ENCODE measurements around the gene SMC6.

The SMC6 gene

DNA sequence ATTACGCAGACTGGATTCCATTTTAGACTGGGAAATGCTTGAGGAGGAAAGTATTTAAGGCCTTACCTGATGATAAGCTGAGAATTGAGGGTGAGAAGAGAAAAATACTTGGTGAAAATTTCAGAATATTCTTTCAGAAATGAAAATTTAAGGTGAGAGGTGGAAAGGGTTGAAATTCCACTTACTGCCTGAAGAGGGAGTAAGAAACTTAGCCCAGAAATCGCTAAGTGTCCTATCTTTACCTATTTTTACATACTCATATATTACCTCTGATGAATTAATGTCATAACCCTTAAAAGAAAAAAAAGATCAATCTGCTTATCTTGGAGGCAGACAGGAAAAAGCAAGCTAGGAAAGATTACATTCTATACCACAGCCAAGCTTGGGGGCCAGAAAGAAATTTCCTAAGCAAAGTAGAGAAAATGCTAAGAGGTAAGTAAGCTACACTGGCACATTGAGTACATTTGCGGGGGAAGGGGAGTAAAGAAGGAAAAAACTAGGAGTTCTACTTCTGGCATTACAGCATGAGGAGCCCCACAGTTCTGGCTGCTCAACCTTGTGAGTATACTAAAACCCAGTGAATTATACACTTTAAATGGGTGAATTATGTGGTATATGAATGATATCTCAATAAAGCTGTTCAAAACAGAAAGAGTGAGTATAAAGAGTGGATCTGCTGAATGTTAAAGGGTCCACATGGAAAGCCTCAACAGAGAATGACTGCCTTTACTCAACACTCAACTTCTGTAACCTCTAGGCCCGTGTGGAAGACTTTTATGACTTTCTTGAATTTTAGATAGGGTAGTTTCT, 33.8 kb downstream of the SMC6 start:
- Histone ChIP-seq H3K36me3 (ENCODE audit: control insufficient read depth, insufficient read depth, low read length) (peaks cover 4% of the 10 kb centered on the region), H3K4me3 (replicated peaks; ENCODE audit: low read depth, low read length) (no peak overlapping the region), H3K27me3 (replicated peaks; ENCODE audit: control insufficient read depth, insufficient read depth, low read length) (no peaks in the 10 kb centered on the region)
- TF ChIP-seq CTCF (IDR thresholded peaks at IDR 0.05; ENCODE audit: insufficient read depth, low read length, poor library complexity, severe bottlenecking): peak; percentile 71
- no peak for DNase-seq (ENCODE audit: extremely low read depth, insufficient read length)

- no peak for DNase-seq (ENCODE audit: extremely low read depth, insufficient read length)
- Histone ChIP-seq H3K36me3 (ENCODE audit: control insufficient read depth, insufficient read depth, low read length) (peaks cover 9% of the 10 kb centered on the region), H3K4me3 (replicated peaks; ENCODE audit: low read depth, low read length) (no peak overlapping the region), H3K27me3 (replicated peaks; ENCODE audit: control insufficient read depth, insufficient read depth, low read length) (no peaks in the 10 kb centered on the region)
- no peak for TF ChIP-seq CTCF (IDR thresholded peaks at IDR 0.05; ENCODE audit: insufficient read depth, low read length, poor library complexity, severe bottlenecking)
Measured at GRCh38 chr2:17718689-17719088, 34.9 kb downstream of the SMC6 start.

DNA sequence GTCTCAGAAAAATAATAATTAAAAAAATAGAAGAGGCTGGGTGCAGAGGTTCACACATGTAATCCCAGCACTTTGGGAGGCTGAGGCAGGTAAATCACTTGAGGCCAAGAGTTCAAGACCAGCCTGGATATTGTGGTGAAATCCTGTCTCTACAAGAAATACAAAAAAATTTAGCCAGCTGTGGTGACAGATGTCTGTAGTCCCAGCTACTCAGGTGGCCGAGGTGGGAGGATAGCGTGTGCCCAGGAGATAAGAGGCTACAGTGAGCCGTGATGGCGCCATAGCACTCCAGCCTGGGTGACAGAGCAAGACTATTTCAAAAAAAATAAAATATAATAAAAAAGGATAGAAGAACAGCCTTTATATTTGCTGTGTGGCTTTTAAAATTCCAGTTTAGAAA, 35.9 kb downstream of the SMC6 start:
- Histone ChIP-seq H3K4me3 (replicated peaks; ENCODE audit: low read depth, low read length) (no peak overlapping the region), H3K27me3 (replicated peaks; ENCODE audit: control insufficient read depth, insufficient read depth, low read length) (no peaks in the 10 kb centered on the region), H3K36me3 (ENCODE audit: control insufficient read depth, insufficient read depth, low read length) (peaks cover 15% of the 10 kb centered on the region)
- no peak for DNase-seq (ENCODE audit: extremely low read depth, insufficient read length)
- no peak for TF ChIP-seq CTCF (IDR thresholded peaks at IDR 0.05; ENCODE audit: insufficient read depth, low read length, poor library complexity, severe bottlenecking)

DNA sequence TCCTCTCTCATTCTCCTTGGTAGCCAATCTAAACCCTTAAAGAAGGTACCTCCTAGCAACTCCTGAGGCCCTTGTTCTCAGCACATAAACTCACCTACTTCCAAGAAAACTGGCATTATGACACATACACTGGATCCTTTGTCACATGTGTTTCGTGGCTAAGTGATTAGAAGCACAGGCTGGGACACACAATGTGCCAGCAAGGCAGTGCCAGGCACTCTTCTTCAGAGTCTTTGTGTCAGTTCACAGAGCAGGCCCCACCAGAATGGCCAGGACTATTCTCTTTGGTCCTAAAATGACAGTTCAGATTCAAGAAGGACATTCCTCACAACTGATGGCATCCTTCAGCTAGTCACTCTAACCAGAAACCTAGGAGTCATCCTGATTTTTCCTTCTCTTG, 40.3 kb downstream of the SMC6 start:
- TF ChIP-seq CTCF (IDR thresholded peaks at IDR 0.05; ENCODE audit: insufficient read depth, low read length, poor library complexity, severe bottlenecking): no peak
- no peaks in the 10 kb centered on the region for H3K27me3 ChIP-seq (replicated peaks; ENCODE audit: control insufficient read depth, insufficient read depth, low read length)
- peaks cover 17% of the 10 kb centered on the region for H3K36me3 ChIP-seq (ENCODE audit: control insufficient read depth, insufficient read depth, low read length)
- no peak for DNase-seq (ENCODE audit: extremely low read depth, insufficient read length)
- H3K4me3 ChIP-seq (replicated peaks; ENCODE audit: low read depth, low read length): no peak overlapping the region

DNA sequence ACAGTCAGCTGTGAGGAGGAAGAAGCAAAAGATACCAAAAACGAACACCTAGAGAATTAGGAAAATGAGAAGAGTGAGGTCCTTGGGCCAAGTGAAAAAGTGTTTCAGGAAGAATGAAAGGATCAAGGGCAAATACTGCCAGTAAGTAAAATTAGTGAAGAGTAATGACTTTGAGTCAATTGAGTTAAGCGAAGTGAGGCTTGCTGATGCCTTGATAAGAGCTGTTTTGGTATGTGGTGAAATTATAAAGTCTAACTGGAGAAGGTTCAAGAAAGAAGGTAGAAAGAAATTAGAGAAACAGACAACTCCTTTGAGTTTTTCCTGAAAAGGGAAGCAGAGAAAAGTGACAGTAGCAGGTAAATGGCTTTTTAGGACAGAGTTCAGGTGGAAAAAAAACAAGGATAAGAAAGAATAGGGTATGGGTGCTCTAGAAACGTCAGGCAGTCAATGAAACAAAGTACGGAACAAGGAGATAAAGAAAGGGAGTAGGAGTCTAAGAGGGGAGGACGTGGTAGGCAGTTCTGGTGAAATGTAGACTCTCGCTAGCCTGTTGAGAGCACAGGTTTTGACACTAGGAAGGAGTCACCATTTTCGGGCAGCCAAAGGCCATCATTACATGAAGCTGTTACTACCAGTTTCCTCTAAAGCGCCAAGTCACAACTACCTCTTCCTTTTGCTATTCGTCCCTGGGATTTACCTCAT, 42.9 kb downstream of the SMC6 start:
- no peaks in the 10 kb centered on the region for H3K27me3 ChIP-seq (replicated peaks; ENCODE audit: control insufficient read depth, insufficient read depth, low read length)
- H3K4me3 ChIP-seq (replicated peaks; ENCODE audit: low read depth, low read length): no peak overlapping the region
- no peak for DNase-seq (ENCODE audit: extremely low read depth, insufficient read length)
- H3K36me3 ChIP-seq (ENCODE audit: control insufficient read depth, insufficient read depth, low read length): peaks cover 15% of the 10 kb centered on the region
- no peak for TF ChIP-seq CTCF (IDR thresholded peaks at IDR 0.05; ENCODE audit: insufficient read depth, low read length, poor library complexity, severe bottlenecking)
